Activated CD4-positive, alpha-beta T cell treated with anti-CD3 and anti-CD28 coated beads, Interleukin-10, Interleukin-2, amounts not matched to agents 100 ng/mL and 50 ng/mL, durations not matched to agents 16 hours and 8 hours (primary cell): ENCODE results near the gene PXK.
"Not testable (repeated sequence)": the region's sequence is repeated elsewhere in the genome, so short reads cannot be mapped to it uniquely, and the experiment has no call there.

Source experiments
- DNase-seq: peaks from one replicate; pipeline ENCODE4 v3.0.0-alpha.2; 2020

PXK gene

GRCh38 chr3:58422756-58423325 is 90.1 kb downstream of the PXK start:
- no peak for DNase-seq

- DNase-seq = no peak
Observed at GRCh38 chr3:58424613-58425012, 91.9 kb downstream of the PXK start.

- no peak for DNase-seq
Observed at GRCh38 chr3:58425782-58426181, 93.1 kb downstream of the PXK start.

- no peak for DNase-seq
Observed at GRCh38 chr3:58427661-58428361, 95.1 kb downstream of the PXK start.

GRCh38 chr3:58429657-58430056 is 97.0 kb downstream of the PXK start:
- peak; percentile 5 for DNase-seq

GRCh38 chr3:58432905-58433304 is 100.2 kb downstream of the PXK start:
- no peak for DNase-seq

- DNase-seq = peak; percentile 94
Observed at GRCh38 chr3:58433400-58434167, 100.9 kb downstream of the PXK start, which contains the start of gene PDHB. Gene PDHB, minus strand, starts transcription at chr3:58433832. Its CDS starts 23 bp downstream, at chr3:58433809.

GRCh38 chr3:58434168-58434504 is 101.4 kb downstream of the PXK start:
- DNase-seq = no peak

GRCh38 chr3:58434511-58434910 is 101.8 kb downstream of the PXK start:
- DNase-seq = no peak

- no peak for DNase-seq
Observed at GRCh38 chr3:58434990-58435389, 102.3 kb downstream of the PXK start.

GRCh38 chr3:58437276-58437675 is 104.6 kb downstream of the PXK start:
- DNase-seq = not testable (repeated sequence)

GRCh38 chr3:58440996-58441355 is 108.3 kb downstream of the PXK start:
- DNase-seq = not testable (repeated sequence)

GRCh38 chr3:58441514-58442450 is 109.1 kb downstream of the PXK start:
- DNase-seq = no peak

GRCh38 chr3:58452176-58452575 is 119.5 kb downstream of the PXK start:
- DNase-seq = no peak

GRCh38 chr3:58459160-58459559 is 126.5 kb downstream of the PXK start:
- DNase-seq = no peak

GRCh38 chr3:58462829-58463180 is 130.1 kb downstream of the PXK start:
- no peak for DNase-seq

- DNase-seq = peak; percentile 95
Observed at GRCh38 chr3:58463181-58463941, 130.7 kb downstream of the PXK start.

- no peak for DNase-seq
Observed at GRCh38 chr3:58463942-58464271, 131.2 kb downstream of the PXK start.

- DNase-seq = peak; percentile 63
Observed at GRCh38 chr3:58464866-58465265, 132.2 kb downstream of the PXK start.

- no peak for DNase-seq
Observed at GRCh38 chr3:58466899-58467563, 134.3 kb downstream of the PXK start.

- DNase-seq = no peak
Observed at GRCh38 chr3:58469096-58469495, 136.4 kb downstream of the PXK start.
